SK-N-MC (cell line): Measurements from ENCODE around the gene KIF27.
"Not testable (repeated sequence)": the region's sequence is repeated elsewhere in the genome, so short reads cannot be mapped to it uniquely, and the experiment has no call there.

ENCODE experiments used
- DNase-seq: peaks from one replicate; pipeline ENCODE4 v3.0.0-alpha.2; 2011; ENCODE audit warnings: low read depth, low spot score
- H3K27ac ChIP-seq: fragments of 200-600 bp; sonication (generic); 2 replicates; pipeline ENCODE4 v1.5.1; 2016; ENCODE audit warnings: mixed run types
- H3K36me3 ChIP-seq: fragments of 200-600 bp; sonication (generic); 2 replicates; pipeline ENCODE4 v1.6.1; 2017; ENCODE audit warnings: antibody characterized with exemption, low read length, mixed read lengths; ENCODE audit not compliant: insufficient read depth
- H3K4me3 ChIP-seq: fragments of 200-600 bp; sonication (generic); 2 replicates; pipeline ENCODE4 v1.5.1; 2016
- H3K9ac ChIP-seq: fragments of 200-600 bp; sonication (generic); 2 replicates; pipeline ENCODE4 v1.8.0; 2017; ENCODE audit warnings: mixed run types, mixed read lengths; ENCODE audit not compliant: insufficient read length
- H3K9me3 ChIP-seq: fragments of 200-600 bp; sonication (generic); 2 replicates; pipeline ENCODE4 v1.6.1; 2017; ENCODE audit warnings: low read depth, mild to moderate bottlenecking, antibody characterized with exemption, low read length, moderate library complexity, mixed read lengths
- EZH2 ChIP-seq: fragments of 200-600 bp; sonication (generic); IDR thresholded peaks from one replicate; pipeline ENCODE4 v1.6.1; 2017; ENCODE audit warnings: antibody characterized with exemption
- POLR2AphosphoS5 ChIP-seq: IDR thresholded peaks from 2 replicates; pipeline ENCODE4 v1.6.1; 2012; ENCODE audit warnings: mild to moderate bottlenecking, low read depth, low read length, borderline replicate concordance

Gene KIF27

GRCh38 chr9:83906144-83906543, 15.1 kb downstream of the KIF27 start:
- H3K9ac ChIP-seq: no peak overlapping the region
- no peaks in the 10 kb centered on the region for H3K9me3 ChIP-seq
- H3K27ac ChIP-seq: no peak overlapping the region
- no peak overlapping the region for H3K4me3 ChIP-seq
- no peaks in the 10 kb centered on the region for H3K36me3 ChIP-seq
- no peak for DNase-seq
- TF ChIP-seq EZH2 (no peak), POLR2AphosphoS5 (no peak)

DNA sequence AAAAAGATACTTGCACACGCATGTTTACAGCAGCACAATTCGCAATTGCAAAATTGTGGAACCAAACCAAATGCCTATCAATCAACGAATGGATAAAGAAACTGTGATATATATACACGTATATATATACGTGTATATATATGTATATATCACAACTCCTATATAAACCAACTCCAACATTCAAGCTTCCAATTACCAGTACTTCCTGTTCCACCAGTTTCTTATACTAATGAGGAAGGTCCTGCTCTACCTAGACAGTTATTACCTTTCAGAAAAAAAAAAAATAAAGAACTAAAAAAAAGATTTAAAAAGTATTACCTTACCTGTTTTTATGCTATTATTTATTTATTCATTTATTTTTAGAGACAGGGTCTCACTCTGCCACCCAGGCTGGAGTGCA, 20.6 kb downstream of the KIF27 start:
- not testable (repeated sequence) for H3K9me3 ChIP-seq, DNase-seq, H3K4me3 ChIP-seq, H3K36me3 ChIP-seq, H3K27ac ChIP-seq, H3K9ac ChIP-seq

DNA sequence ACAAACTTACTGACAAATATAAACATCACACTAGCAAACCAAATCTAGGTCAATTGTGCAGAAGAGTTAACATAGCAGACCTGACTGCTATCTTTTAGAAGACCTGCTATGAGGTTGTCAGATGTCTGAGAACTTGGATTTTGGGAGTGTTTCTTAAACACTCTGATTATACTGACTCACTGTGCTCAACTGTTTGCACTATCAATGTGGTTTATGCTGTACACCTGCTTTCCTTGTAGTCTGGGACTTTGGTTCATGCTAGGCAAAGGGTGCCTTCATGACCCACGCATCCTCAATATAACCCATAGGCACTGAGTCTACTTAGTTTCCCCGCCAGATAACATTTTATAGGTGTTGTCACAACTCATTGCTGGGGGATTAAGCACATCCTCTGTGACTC, 26.9 kb downstream of the KIF27 start:
- H3K36me3 ChIP-seq, H3K9ac ChIP-seq, DNase-seq, H3K9me3 ChIP-seq, H3K4me3 ChIP-seq, H3K27ac ChIP-seq: not testable (repeated sequence)

- H3K9ac ChIP-seq, H3K4me3 ChIP-seq, H3K36me3 ChIP-seq, DNase-seq, H3K27ac ChIP-seq, H3K9me3 ChIP-seq: not testable (repeated sequence)
Observed at GRCh38 chr9:83886498-83886897, 34.7 kb downstream of the KIF27 start.

- not testable (repeated sequence) for H3K27ac ChIP-seq, DNase-seq
Observed at GRCh38 chr9:83885559-83886240, 35.5 kb downstream of the KIF27 start.

DNA sequence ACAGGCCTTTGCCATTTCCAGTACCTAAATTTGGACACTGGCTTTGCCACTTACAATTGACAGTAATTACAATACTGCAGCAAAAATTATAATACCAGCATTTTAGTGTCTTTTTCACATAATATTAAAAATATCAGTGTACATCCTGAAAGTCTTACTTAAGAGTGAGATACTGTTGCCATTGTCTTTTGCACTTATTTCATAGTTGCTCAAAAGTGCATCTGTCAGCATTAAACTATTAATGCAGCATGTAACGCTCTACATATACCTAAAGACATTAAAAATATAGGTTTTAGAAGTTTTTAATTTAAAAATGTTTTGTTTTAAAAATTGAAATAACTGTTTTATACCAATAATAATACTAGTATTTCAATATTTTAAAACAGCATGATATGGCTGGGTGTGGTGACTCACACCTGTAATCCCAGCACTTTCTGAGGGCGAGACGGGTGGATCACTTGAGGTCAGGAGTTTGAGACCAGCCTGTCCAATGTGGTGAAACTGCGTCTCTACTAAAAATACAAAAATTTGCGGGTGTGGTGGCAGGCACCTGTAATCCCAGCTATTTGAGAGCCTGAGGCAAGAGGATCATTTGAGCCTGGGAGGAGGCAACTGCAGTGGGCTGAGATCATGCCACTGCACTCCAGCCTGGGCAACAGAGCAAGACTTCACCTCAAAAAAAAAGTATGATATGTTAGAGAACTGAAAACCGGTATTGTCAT, 39.4 kb downstream of the KIF27 start:
- not testable (repeated sequence) for DNase-seq, H3K9me3 ChIP-seq, H3K36me3 ChIP-seq, H3K9ac ChIP-seq, H3K4me3 ChIP-seq, H3K27ac ChIP-seq

More at GRCh38 chr9:83885559-83886240, 35.5 kb downstream of the KIF27 start:
- H3K9me3 ChIP-seq, H3K4me3 ChIP-seq, H3K36me3 ChIP-seq, H3K9ac ChIP-seq: not testable (repeated sequence)

GRCh38 chr9:83875559-83875958, 45.7 kb downstream of the KIF27 start:
- not testable (repeated sequence) for H3K9ac ChIP-seq, DNase-seq, H3K36me3 ChIP-seq, H3K27ac ChIP-seq, H3K9me3 ChIP-seq, H3K4me3 ChIP-seq

DNA sequence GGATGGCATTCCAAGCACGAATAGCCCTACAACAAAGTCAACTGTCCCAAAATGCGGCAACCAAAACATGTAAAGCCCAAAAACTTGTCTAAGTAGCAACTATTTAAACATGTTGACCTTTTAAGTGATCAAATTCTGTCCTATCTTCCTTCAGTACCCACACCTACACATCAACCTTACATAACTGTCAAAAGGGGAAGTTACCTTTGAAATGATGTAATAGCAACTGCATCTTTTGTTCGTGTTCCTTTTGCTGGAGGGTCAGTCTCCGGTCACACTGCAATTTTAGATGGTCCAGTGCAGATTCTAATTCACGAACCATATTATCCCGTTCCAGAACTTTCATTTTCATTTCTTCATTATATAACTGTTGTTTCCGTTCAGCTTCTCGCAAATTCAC, 71.3 kb downstream of the KIF27 start:
- not testable (repeated sequence) for DNase-seq, H3K4me3 ChIP-seq, H3K27ac ChIP-seq, H3K36me3 ChIP-seq, H3K9ac ChIP-seq, H3K9me3 ChIP-seq

- H3K9me3 ChIP-seq, DNase-seq, H3K4me3 ChIP-seq: not testable (repeated sequence)
Observed at GRCh38 chr9:83837070-83837643, 84.1 kb downstream of the KIF27 start.

GRCh38 chr9:83830426-83831071, 90.7 kb downstream of the KIF27 start:
- H3K27ac ChIP-seq, H3K4me3 ChIP-seq, H3K36me3 ChIP-seq, H3K9ac ChIP-seq, DNase-seq, H3K9me3 ChIP-seq: not testable (repeated sequence)

More at GRCh38 chr9:83837070-83837643, 84.1 kb downstream of the KIF27 start:
- not testable (repeated sequence) for H3K27ac ChIP-seq, H3K36me3 ChIP-seq, H3K9ac ChIP-seq

- not testable (repeated sequence) for H3K27ac ChIP-seq, DNase-seq, H3K36me3 ChIP-seq
Observed at GRCh38 chr9:83824986-83825623, 96.1 kb downstream of the KIF27 start.

GRCh38 chr9:83817356-83818278, 103.6 kb downstream of the KIF27 start, which contains the start of gene GKAP1:
TSS of gene GKAP1 (minus strand) at chr9:83817769. CDS start at chr9:83806517, 11,252 bp downstream.
- DNase-seq, H3K36me3 ChIP-seq, H3K27ac ChIP-seq, H3K9me3 ChIP-seq: not testable (repeated sequence)
- peak within 1 kb of the TSS; percentile 53 for H3K9ac ChIP-seq
- peak within 1 kb of the TSS; percentile 82 for H3K4me3 ChIP-seq

More at GRCh38 chr9:83824986-83825623, 96.1 kb downstream of the KIF27 start:
- H3K9ac ChIP-seq, H3K4me3 ChIP-seq, H3K9me3 ChIP-seq: not testable (repeated sequence)

DNA sequence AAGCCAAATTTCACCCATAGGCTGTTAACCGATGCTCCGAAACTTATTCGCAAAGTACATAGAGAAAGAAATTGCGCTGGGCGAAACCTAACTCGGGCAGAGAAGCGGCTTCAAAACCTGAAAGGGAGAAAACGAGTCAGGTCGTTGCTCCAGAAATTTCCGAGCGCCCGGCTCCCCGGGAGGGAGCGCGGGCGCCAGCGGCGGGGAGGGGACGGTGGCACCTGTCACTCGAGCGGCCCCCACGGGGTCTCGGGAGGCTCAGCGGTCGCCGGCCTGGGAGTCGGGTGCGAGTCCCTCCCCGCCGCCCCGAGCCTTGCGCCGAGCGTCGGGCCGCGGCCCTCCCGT, 104.2 kb downstream of the KIF27 start:
- H3K9ac ChIP-seq: peak overlapping the region; percentile 53
- H3K4me3 ChIP-seq: peak overlapping the region; percentile 82
- H3K36me3 ChIP-seq, H3K9me3 ChIP-seq, H3K27ac ChIP-seq, DNase-seq: not testable (repeated sequence)
